IMR-90 (cell line): Measurements from ENCODE around the gene POLR1D.

Source experiments
- POLR2A ChIP-seq: IDR thresholded peaks from 2 replicates; pipeline ENCODE4 v1.6.1; 2012; ENCODE audit warnings: mild to moderate bottlenecking, low read depth, low read length
- RCOR1 ChIP-seq: IDR thresholded peaks from 2 replicates; pipeline ENCODE4 v1.6.1; 2012; ENCODE audit warnings: mild to moderate bottlenecking, low read length, improper control_type of control experiment; ENCODE audit not compliant: insufficient replicate concordance
- RFX5 ChIP-seq: IDR thresholded peaks from 2 replicates; pipeline ENCODE4 v1.8.0; 2012; ENCODE audit warnings: low read depth, mild to moderate bottlenecking, low read length, moderate library complexity
- TF ChIP-seq, protein P1 (sequence below): conservative IDR thresholded peaks from 2 replicates; pipeline ENCODE4 v1.5.1; 2012; ENCODE audit warnings: mild to moderate bottlenecking, low read depth, low read length, improper control_type of control experiment

DNA sequence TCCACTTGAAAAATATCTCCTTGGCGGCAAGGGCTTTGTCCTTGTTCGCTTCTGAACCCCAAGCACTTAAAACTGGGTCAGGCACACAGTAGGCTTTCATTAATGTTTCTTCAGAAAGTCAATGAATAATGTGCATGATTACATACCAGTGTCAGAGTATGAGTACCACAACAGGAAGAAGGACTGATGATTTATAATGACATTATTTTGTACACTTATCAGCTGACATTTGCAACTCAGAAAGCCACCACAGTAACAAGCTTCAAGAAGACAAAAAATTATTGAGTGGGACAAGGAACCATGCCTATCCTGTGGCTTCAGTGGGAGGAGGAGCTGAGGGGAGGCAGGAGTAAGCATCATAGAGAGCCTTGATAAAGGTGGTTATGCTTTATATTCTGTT lies 10.0 kb downstream of the POLR1D start:
- TF ChIP-seq POLR2A (no peak), RCOR1 (no peak), RFX5 (no peak)
- TF ChIP-seq, protein P1, sequence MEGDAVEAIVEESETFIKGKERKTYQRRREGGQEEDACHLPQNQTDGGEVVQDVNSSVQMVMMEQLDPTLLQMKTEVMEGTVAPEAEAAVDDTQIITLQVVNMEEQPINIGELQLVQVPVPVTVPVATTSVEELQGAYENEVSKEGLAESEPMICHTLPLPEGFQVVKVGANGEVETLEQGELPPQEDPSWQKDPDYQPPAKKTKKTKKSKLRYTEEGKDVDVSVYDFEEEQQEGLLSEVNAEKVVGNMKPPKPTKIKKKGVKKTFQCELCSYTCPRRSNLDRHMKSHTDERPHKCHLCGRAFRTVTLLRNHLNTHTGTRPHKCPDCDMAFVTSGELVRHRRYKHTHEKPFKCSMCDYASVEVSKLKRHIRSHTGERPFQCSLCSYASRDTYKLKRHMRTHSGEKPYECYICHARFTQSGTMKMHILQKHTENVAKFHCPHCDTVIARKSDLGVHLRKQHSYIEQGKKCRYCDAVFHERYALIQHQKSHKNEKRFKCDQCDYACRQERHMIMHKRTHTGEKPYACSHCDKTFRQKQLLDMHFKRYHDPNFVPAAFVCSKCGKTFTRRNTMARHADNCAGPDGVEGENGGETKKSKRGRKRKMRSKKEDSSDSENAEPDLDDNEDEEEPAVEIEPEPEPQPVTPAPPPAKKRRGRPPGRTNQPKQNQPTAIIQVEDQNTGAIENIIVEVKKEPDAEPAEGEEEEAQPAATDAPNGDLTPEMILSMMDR = no peak
